CD4-positive, alpha-beta T cell treated with Interferon alpha-2 for 1 hour (primary cell): ENCODE measurements around the gene ARID4B.
"Not testable (repeated sequence)": the region's sequence is repeated elsewhere in the genome, so short reads cannot be mapped to it uniquely, and the experiment has no call there.

ENCODE experiments used
- DNase-seq, 2 donors: peaks; one replicate each; pipeline ENCODE4 v3.0.0-alpha.2; 2020 to 2022

The ARID4B gene

DNA sequence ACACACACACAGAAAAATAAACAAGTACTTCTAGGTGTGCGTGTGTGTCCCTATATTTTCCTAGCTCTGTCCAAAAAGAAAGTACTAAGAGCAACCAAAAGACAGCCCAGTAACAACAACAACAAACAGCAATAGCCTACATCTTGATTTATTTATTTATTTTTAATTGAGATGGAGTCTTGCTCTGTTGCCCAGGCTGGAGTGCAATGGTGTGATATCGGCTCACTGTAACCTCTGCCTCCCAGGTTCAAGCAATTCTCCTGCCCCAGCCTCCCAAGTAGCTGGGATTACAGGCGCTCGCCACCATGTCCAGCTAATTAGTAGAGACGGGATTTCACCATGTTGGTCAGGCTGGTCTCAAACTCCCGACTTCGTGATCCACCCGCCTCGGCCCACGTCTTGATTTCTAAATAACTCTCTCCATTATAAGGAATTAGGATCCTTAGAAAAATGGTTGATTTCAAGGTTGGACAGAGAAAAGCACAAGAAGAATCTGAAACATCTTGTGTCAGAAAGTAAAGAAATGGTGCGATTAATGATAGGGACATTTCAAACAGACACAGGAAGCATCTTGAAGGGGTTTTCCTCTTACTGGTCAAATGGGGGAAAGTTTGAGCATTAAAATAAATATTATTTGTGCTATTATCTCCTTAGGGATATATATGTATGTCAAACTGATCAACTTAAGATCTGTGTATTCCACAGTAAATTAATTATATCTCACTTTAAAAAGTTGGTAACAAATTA lies 59.4 kb downstream of the ARID4B start:
- no peak for DNase-seq

DNA sequence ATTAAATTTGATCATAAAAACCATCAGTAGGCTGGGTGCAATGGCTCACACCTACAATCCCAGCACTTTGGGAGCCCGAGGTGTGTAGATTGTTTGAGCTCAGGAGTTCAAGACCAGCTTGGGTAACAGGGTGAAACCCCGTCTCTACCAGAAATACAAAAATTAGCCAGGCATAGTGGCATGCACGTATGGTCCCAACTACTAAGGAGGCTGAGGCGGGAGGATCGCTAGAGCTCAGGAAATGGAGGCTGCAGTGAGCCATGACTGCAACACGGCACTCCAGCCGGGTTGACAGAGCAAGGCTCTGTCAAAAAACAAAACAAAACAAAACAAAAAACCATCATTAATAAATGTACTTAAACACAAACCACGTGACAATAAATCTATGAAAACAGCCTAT lies 61.0 kb downstream of the ARID4B start:
- DNase-seq, result no peak

DNA sequence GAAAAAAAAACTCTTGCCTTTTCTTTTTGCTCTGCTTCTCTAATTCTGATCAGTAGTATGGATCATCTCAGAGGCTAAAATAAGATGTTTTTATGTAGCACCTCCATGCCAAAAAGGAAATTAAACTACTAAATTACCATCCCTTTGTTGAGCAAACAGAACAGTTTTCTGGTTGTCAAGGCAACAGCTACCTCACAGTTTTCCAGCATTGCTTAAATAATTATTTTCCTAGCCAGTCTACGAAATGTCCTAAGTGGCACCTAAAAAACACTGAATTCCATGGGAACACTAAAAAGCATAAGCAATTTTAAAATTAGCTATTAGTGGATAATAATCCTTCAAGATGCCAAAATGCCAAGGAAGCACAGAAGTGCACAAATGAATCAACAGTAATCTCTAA lies 61.7 kb downstream of the ARID4B start:
- no peak for DNase-seq

DNA sequence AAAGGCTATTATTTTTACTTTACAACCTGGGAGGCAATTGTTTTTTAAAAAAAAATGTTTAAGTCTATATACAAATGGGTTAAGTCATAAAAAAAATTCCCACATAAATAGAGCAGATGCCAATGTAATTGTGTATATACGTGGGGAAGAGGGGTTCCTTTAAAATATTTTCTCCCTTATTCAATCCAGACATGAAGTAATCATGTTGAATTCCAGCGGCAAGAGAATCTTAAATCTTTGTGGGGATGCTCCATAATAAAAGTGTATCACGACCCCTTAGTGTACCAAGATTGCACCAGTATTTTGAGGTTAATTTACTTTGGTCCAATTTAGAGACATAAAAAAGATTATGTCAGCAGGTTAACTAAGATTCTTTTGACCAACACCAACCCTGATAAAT lies 62.1 kb downstream of the ARID4B start:
- DNase-seq, result no peak

DNA sequence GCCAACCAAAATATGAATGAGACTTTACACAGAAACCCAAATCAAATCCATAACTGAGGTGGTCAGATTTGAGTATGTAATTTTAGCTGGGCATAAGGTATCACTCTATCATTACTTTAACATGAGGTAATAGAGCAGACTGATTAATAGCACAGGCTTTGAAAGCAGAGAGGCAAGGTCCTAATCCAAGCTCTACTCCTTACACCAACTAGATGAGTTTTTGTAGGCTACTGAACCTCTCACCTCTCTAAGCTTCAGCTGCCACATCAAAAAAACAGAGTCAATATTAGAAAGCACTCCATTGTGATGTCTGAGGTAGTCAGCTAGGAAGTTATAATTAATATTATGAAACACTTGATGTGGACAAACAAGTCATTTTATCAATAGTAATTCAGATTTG lies 63.7 kb downstream of the ARID4B start:
- DNase-seq, result no peak

DNA sequence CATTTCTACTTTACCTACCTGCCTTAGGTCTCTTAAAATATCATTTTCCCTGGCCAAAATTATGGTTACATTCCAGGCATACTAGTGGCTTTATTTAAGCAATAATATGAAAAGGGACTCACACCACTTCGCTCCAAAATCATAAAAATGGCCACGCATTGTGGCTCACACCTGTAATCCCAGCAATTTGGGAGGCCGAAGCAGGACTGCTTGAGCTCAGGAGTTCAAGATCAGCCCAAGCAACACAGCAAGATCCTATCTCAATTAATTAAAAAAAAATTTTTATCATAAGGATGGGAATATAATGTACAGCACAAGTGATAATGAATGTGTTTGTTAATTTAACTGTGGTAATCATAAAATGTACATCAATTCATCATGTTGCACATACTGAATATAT lies 65.4 kb downstream of the ARID4B start:
- DNase-seq, result no peak

DNA sequence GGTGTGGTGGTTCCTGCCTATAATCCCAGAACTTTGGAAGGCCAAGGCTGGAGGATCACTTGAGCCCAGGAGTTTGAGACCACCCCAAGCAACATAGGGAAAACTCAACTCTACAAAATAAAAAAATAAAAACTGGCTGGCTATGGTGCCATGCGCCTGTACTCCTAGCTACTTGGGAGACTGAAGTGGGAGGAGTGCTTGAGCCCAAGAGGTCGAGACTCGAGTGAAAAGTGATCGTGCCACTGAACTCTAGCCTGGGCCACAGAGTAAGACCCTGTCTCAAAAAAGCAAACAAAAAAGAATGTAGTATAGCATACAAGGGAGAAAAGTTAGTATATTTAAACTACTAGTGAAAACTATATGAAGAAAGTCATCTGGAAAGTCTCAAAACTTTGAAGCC lies 66.7 kb downstream of the ARID4B start:
- no peak for DNase-seq

DNA sequence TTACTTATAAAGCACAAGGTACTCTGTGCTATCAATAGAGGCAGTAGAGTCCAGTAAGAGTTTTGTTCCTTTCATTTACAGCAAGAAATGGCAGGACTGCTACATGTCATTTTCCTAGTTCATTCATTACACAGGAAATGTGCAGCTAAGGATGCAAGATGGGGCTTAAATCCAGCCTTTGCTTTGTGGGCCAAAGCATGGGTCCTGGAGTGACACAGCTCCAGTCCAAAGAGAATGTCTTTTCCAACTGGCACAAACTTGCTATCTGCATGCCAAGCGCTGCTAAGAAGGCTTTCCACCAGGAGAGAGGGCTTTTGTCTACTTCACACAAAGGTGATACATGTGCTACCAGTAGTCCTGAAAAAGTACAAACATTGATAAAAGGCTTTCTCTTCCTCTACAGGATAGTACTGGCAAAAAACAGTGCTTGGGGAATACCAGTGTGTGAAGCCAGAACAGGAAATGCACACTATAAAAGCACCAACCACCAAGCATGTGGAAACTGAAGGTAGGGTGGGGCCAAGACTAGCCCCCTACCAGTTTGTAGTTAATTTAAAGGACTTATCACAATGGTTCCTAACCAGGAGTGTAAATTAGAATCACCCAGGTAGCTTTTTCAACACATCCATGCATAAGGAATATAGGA lies 68.7 kb downstream of the ARID4B start:
- DNase-seq, result peak in 1 of 2 donors; percentile 28

DNA sequence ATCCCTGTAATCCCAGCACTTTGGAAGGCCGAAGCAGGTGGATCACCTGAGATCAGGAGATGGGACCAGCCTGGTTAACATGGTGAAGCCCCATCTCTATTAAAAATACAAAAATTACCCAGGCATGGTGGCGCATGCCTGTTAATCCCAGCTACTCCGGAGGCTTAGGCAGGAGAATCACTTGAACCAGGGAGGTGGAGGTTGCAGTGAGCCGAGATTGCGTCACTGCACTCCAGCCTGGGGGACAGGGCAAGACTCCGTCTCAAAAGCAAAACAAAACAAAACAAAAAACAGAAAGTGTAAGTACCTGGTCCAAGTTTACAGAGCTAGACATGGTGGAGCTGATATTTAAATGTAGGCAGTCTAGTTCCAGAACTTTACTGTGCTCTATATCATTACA lies 69.9 kb downstream of the ARID4B start:
- DNase-seq, result not testable (repeated sequence)

DNA sequence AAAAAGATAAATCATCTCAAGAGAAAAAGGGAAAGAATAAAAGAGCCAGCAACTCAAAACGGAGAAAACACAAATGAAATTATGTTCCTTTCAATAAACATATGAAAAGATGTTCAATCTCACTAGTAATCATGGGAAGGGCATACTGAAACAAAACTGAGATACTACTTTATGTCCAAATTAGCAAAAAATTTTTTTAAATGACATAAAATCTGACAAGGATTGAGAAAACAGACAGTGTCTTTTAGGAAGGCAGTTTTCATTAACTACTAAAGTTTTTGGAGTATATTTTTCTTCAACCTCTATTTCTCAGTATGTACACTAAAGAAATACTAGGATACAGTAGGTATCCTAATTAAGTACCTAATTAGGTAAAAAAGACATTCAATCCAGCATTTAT lies 73.3 kb downstream of the ARID4B start:
- no peak for DNase-seq

DNA sequence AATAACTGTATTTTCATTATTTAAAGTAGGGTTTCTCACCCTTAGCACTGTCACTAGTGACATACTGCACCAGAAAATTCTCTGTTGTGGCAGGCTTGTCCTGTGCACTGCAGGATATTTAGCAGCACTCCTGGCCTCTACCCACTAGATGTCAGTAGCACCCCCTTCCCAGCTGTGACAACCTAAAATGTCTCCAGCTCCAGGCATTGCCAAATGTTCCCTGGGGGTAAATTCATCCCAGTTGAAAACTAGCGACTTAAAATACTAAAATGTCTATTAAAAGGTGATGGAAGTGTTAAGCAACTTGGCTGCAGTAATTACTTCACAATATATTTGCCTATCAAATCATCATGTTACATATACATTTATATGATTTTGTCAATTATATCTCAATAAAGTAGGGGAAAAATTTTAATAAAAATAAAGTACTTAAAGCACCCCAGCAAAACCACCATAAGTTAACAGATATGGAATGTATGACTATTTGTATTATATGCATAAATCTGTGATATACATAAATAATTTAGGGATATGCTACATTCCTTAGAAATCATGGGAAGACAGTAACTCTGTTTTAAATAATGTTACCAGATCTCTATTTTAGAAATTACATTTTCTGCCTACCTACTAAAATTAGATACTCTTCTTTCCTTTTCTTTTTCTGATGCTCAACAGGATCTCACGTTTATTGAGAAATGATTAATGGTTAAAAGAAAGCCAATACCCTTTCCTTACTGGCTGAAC lies 74.6 kb downstream of the ARID4B start:
- peak; percentile 55 to 80 for DNase-seq

DNA sequence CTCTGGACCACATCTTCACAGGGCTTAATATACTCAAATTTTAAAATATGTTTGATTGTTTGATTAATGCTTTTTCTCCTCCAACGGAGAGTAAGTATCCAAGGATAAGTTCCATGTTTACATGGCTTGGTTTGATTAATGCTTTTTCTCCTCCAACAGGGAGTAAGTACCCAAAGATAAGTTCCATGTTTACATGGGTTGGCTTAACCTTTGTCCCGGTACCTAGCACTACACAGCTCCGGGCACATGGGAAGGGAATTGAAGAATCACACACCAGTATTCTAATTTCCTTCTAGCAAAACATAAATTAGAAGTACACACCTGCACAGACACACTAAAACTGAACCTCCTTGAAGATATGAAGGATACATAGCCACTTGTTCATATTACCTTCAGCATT lies 77.5 kb downstream of the ARID4B start:
- DNase-seq, result no peak

DNA sequence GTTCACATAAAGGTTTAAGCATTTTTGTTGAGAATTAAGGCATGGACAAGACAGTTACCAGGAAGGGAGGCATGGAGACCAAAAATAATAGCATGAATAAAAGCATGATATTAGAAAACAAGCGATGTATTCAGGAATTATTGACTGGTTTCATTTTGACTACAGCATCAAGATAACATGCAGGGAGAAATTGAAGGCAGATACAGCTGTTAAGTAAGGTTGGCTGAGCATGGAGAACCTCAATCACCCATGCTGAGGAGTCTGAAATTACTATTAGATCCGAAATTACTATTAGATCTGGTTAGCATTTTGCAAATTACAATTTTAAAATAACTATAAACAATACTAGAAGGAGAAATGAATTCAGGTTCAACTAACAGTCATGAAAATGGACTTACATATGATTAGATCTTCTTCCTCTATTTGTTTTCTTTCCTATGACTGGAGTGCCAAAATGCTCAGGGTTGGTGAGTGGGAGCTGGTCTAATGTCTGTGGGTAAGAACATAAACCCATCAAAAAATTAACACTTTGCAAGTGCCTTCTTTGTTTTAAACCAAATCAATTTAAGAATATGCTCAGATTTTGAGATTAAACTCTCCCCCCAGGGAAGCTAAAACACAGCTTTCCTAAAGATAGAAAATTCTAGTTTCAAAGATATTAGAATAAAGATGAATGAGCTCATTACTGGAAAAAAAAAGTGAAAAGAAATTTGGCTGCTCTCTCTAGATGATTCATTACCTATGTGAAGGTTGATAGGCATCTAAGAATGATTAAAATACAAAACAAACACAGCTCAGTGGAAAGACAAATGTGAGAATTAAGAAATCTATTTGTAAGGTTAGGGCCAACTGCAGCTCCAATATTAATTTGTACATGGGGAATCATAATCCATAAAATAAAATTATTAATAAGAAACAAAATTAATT lies 81.7 kb downstream of the ARID4B start:
- no peak for DNase-seq

DNA sequence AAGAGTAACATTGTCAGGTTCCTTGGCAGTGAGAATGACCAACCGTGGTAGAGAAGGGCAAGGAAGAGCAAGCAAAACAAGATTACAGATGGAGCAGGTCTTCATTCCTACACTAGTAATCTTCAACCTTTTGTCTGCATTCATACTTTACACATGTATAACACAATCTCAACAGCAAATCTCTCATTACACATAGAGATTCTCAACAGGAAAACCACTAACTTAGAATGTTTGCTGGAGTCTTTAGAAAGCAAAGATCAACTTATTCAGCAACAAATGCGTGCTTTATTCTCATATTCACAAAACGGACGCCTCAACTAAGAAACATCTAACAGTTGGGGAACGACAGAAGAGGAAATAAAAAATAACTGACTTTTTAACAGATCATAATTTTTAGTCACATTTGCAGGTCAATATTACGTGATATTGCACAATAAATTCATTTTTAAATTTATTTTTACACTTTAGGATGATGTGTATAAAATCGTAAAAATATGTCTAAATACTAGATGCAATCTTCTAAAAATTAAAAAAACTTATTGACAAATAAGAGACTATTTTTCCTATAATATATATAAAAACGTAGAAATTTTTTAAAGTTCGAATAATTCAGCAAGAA lies 82.9 kb downstream of the ARID4B start:
- peak in 1 of 2 donors; percentile 20 for DNase-seq

DNA sequence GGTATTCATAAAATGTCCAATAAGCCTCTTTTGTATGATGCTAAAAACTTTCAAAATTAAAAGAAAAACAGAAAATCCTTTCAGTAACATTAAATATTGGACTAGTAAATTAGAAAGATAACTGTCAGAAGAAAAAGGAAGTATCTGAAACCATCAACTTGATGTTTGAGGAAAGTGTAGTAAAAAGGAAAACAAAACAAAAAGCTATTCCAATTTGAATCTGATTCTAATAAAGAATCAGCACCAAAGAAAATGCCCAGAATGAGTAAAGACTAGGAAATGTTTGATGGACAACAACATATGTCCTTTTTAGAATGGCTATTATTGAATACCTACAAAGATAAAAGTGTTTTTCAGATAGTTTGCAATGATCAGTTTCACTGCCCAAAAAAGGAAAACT lies 87.0 kb downstream of the ARID4B start:
- no peak for DNase-seq

DNA sequence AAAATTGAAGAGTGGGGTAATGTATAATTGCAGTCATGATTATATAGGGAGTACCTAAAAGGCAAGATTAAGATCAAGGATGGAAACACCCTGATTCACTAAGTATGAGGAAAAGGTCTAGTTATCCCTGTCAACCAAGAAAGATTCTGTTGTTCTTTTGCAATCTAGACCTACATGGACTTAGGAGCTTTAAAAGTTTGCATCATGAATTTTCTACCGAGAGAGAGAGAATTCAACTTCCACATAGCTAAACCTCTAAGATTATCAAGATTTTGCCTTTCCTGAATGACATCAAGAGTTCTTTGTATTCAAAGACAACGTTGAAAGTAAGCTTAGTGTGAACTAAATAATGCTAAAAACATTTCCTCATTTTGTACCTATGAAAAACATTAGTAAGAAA lies 88.1 kb downstream of the ARID4B start:
- no peak for DNase-seq

DNA sequence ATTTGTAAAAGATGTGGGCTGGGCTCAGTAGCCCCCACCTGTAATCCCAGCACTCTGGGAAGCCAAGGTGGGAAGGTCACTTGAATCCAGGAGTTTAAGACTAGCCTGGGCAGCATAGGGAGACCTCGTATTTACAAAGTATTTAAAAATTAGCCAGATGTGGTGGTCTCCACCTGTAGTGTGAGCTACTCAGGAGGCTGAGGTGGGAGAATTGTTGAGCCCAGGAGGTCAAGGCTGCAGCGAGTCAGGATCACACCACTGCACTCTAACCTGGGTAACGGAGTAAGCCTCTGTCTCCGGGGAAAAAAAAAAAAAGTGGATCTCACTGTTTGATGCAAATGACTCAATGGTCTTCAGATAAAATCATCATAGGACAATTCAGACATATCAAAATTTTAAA lies 89.4 kb downstream of the ARID4B start:
- no peak for DNase-seq

DNA sequence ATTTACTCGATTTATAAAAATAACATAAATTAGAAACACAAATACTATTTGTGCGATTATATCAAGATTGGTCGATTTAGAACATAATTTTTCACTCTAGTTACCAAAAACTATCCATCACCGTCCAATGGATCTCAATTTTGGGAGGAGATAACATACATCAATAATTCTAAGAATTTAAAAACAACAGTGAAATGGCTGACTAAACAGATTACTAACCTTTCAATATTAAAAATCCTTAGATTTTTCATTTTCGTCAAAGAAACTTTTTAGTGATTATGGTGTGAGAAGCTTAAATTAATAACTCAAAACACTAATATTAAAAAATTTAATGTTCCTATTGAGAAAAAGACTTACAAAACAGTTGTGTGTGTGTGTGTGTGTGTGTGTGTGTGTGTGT lies 91.9 kb downstream of the ARID4B start:
- no peak for DNase-seq

DNA sequence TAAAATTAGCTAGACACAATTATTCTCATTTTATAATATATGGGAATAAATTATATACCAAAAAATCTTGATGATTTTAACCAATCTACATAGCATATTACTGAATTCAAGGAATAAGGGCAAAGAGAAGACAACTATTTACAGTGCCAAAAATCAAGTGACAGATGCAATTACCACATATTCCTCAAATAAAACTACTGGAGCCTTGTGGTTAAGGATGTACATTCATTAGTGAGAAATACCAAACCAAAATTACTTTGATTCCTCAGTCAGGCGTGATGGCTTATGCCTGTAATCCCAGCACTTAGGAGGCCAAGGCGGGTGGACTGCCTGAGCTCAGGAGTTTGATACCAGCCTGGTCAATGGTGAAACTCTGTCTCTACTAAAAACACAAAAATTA lies 98.1 kb downstream of the ARID4B start:
- DNase-seq, result no peak

DNA sequence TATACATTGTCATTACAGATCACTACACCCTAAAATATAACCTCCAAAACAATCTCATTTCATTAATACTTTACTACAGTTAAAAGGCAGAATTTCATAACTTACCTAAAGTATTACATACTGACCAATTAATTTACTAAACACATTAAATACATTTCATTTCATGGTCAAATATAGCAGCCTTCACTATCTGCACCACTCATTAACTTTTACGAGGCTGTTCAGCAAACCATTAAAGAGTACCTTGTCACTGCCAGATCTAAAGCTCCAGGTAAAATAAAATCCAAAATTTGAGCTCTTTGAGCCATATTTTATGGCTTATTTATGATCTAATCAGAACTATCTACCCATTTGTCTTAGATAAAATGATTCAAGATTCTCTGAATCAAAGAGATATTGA lies 100.6 kb downstream of the ARID4B start:
- no peak for DNase-seq

DNA sequence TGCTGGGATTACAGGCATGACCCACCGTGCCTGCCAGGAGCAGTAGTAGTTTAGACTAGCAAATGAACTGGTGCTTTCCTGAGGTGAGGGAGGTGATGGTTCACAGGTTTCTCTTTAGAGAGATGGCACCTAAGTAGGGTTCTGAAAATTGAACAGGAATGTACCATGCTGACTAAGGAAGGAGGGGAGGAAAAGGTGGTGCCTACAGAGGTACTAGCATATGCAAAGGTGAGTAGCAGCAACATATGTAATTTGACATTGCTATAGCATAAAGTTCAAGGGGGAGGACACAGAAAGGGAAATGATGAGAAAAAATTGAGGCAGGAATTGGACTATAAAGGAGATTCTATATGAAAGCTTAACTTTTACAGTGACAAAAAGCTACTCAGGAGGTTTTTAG lies 101.0 kb downstream of the ARID4B start:
- DNase-seq, result no peak

DNA sequence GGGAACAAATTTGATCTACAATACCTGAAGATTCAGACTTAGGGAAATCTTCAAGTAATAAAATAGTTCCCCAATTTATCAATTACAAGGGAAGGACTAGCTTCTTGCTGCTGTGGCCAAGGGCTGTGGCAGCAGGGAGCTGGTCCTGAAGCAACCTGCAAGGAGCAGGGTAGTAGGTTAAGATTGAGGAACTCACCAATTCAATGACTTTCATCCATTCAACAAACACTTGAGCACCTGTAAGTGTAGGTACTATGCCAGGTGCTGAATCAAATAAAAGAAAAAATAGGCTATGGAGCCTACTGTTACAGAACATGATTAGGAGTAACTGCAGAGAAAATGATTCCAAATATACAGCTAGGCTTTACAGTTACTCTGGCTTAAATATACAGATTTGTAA lies 102.7 kb downstream of the ARID4B start:
- DNase-seq, result no peak
